ENCODE measurements around the gene PLEKHM3. TPM values are rescaled to one million over a fixed set of nuclear protein-coding genes. Genes with fewer than 3 reads are reported as not detected.

PLEKHM3 gene
- total RNA-seq, 1 donor from 2014 or later, result 10.4 TPM

- no peaks in the 10 kb centered on the region for H3K36me3 Mint-ChIP-seq (ENCODE audit: low read depth, unreplicated experiment)
- H3K4me3 Mint-ChIP-seq (ENCODE audit: unreplicated experiment), result no peak overlapping the region
- H3K4me1 Mint-ChIP-seq (ENCODE audit: unreplicated experiment), result no peaks in the 10 kb centered on the region
- no peak overlapping the region for H3K27ac Mint-ChIP-seq (ENCODE audit: unreplicated experiment)
- H3K27me3 Mint-ChIP-seq (ENCODE audit: unreplicated experiment), result no peaks in the 10 kb centered on the region
- no peak for TF ChIP-seq CTCF (IDR thresholded peaks at IDR 0.05; ENCODE audit: unreplicated experiment)
- DNase-seq (ENCODE audit: low spot score), result no peak
- H3K9me3 Mint-ChIP-seq (ENCODE audit: unreplicated experiment), result no peaks in the 10 kb centered on the region
Measured at GRCh38 chr2:208037564-208038487, 12.5 kb upstream of the PLEKHM3 start.

- no peak for TF ChIP-seq CTCF (IDR thresholded peaks at IDR 0.05; ENCODE audit: unreplicated experiment)
- Mint-ChIP-seq H3K9me3 (ENCODE audit: unreplicated experiment) (no peaks in the 10 kb centered on the region), H3K36me3 (ENCODE audit: low read depth, unreplicated experiment) (no peaks in the 10 kb centered on the region), H3K4me3 (ENCODE audit: unreplicated experiment) (no peak overlapping the region), H3K4me1 (ENCODE audit: unreplicated experiment) (no peaks in the 10 kb centered on the region), H3K27me3 (ENCODE audit: unreplicated experiment) (no peaks in the 10 kb centered on the region), H3K27ac (ENCODE audit: unreplicated experiment) (no peak overlapping the region)
- DNase-seq (ENCODE audit: low spot score), result no peak
Measured at GRCh38 chr2:208036357-208036756, 11.0 kb upstream of the PLEKHM3 start.

GRCh38 chr2:208034503-208035140 lies 9.3 kb upstream of the PLEKHM3 start:
- Mint-ChIP-seq H3K9me3 (ENCODE audit: unreplicated experiment) (no peaks in the 10 kb centered on the region), H3K4me3 (ENCODE audit: unreplicated experiment) (no peak overlapping the region), H3K36me3 (ENCODE audit: low read depth, unreplicated experiment) (no peaks in the 10 kb centered on the region), H3K4me1 (ENCODE audit: unreplicated experiment) (no peaks in the 10 kb centered on the region), H3K27me3 (ENCODE audit: unreplicated experiment) (no peaks in the 10 kb centered on the region), H3K27ac (ENCODE audit: unreplicated experiment) (no peak overlapping the region)
- no peak for TF ChIP-seq CTCF (IDR thresholded peaks at IDR 0.05; ENCODE audit: unreplicated experiment)
- no peak for DNase-seq (ENCODE audit: low spot score)

- Mint-ChIP-seq H3K9me3 (ENCODE audit: unreplicated experiment) (no peaks in the 10 kb centered on the region), H3K36me3 (ENCODE audit: low read depth, unreplicated experiment) (no peaks in the 10 kb centered on the region), H3K4me1 (ENCODE audit: unreplicated experiment) (no peaks in the 10 kb centered on the region), H3K27me3 (ENCODE audit: unreplicated experiment) (no peaks in the 10 kb centered on the region), H3K4me3 (ENCODE audit: unreplicated experiment) (no peak overlapping the region), H3K27ac (ENCODE audit: unreplicated experiment) (no peak overlapping the region)
- TF ChIP-seq CTCF (IDR thresholded peaks at IDR 0.05; ENCODE audit: unreplicated experiment), result no peak
- peak; percentile 12 for DNase-seq (ENCODE audit: low spot score)
Measured at GRCh38 chr2:208033701-208034502, 8.6 kb upstream of the PLEKHM3 start.
